ENCODE results near the gene ILF3. TPM values are rescaled to one million over a fixed set of nuclear protein-coding genes. Genes with fewer than 3 reads are reported as not detected.

The ILF3 gene
- polyA plus RNA-seq, 2 of the 4 experiments (the other 2 are of a cell fraction) = 142 to 197 TPM

DNA sequence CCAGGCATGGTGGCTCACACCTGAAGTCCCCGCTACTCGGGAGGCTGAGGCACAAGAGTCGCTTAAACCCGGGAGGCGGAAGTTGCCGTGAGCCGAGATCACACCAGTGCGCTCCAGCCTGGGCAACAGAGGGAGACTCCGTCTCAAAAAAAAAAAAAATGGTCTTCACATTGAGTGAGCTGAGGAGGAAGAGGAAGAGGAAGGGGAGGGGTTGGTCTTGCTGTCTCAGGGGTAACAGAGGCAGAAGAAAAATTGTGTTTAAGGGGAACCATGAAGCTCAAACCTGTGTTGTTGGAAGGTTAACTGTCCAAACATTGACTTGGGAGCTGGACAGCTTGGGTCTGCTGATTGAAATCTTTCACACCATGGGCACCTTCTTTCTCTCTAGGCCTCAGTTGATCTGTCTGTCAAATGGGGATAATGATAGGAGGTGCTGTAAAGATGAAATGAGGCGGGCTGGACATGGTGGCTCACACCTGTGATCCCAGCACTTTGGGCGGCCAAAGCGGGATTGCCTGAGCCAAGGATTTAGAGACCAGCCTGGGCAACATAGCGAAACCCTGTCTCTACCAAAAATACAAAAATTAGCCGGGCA lies 38.6 kb upstream of the ILF3 start:
- FAIRE-seq (no peak), ATAC-seq (no peak), DNase-seq (ENCODE audit: low read depth in 1 of 2, low spot score in 1 of 2) (no peak)
- CTCF ChIA-PET = no interaction called here
- no peak for TF ChIP-seq BHLHE40 (IDR thresholded peaks at IDR 0.05; ENCODE audit: low read depth, low read length)
- no peak for TF ChIP-seq POLR2AphosphoS2 (conservative IDR thresholded peaks at IDR 0.05; ENCODE audit: low read length)
- TF ChIP-seq MAZ (IDR thresholded peaks at IDR 0.05; ENCODE audit: borderline replicate concordance, low read depth, low read length) = no peak
- TF ChIP-seq PHF8 (IDR thresholded peaks at IDR 0.05; ENCODE audit: borderline replicate concordance, low read depth) = no peak
- TF ChIP-seq RARB (CRISPR knock-in tag; IDR thresholded peaks at IDR 0.05) = no peak
- TF ChIP-seq GATA3 (IDR thresholded peaks at IDR 0.05; ENCODE audit: borderline replicate concordance) = no peak
- no peak for TF ChIP-seq EHMT2 (IDR thresholded peaks at IDR 0.05; ENCODE audit: low read depth)
- no peak for TF ChIP-seq MAFK (IDR thresholded peaks at IDR 0.05; ENCODE audit: partially characterized antibody)
- no peak for TF ChIP-seq SMC3 (IDR thresholded peaks at IDR 0.05)
- no peak for TF ChIP-seq FOSL2 (IDR thresholded peaks at IDR 0.05)
- no peak for TF ChIP-seq FOSL2 (CRISPR knock-in tag; IDR thresholded peaks at IDR 0.05)
- no peak for TF ChIP-seq HEYL (CRISPR knock-in tag; IDR thresholded peaks at IDR 0.05)
- no peak for TF ChIP-seq CHD2 (IDR thresholded peaks at IDR 0.05; ENCODE audit: low read length, partially characterized antibody)
- TF ChIP-seq ZFP36 (IDR thresholded peaks at IDR 0.05; ENCODE audit: borderline replicate concordance, partially characterized antibody) = no peak
- TF ChIP-seq HOXA7 (CRISPR knock-in tag; IDR thresholded peaks at IDR 0.05) = no peak
- TF ChIP-seq, protein P1, sequence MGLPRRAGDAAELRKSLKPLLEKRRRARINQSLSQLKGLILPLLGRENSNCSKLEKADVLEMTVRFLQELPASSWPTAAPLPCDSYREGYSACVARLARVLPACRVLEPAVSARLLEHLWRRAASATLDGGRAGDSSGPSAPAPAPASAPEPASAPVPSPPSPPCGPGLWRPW (IDR thresholded peaks at IDR 0.05) = no peak
- TF ChIP-seq CHD4 (IDR thresholded peaks at IDR 0.05; ENCODE audit: borderline replicate concordance) = no peak
- TF ChIP-seq HOXB13 (CRISPR knock-in tag; IDR thresholded peaks at IDR 0.05; ENCODE audit: low read depth) = no peak
- TF ChIP-seq TFCP2L1 (CRISPR knock-in tag; IDR thresholded peaks at IDR 0.05) = no peak
- no peak for TF ChIP-seq RFX5 (IDR thresholded peaks at IDR 0.05)
- no peak overlapping the region for H3K27ac ChIP-seq
- H3K4me3 ChIP-seq = no peak overlapping the region
- POLR2A ChIA-PET = no interaction called here
- H3K4me1 ChIP-seq = no peaks in the 10 kb centered on the region
- H3K9me3 ChIP-seq = no peaks in the 10 kb centered on the region
- 94% methylated on average over 14 of the region's 14 CpGs for WGBS (ENCODE audit: missing lambda C conversion rate)
- H3K4me2 ChIP-seq = no peak overlapping the region

DNA sequence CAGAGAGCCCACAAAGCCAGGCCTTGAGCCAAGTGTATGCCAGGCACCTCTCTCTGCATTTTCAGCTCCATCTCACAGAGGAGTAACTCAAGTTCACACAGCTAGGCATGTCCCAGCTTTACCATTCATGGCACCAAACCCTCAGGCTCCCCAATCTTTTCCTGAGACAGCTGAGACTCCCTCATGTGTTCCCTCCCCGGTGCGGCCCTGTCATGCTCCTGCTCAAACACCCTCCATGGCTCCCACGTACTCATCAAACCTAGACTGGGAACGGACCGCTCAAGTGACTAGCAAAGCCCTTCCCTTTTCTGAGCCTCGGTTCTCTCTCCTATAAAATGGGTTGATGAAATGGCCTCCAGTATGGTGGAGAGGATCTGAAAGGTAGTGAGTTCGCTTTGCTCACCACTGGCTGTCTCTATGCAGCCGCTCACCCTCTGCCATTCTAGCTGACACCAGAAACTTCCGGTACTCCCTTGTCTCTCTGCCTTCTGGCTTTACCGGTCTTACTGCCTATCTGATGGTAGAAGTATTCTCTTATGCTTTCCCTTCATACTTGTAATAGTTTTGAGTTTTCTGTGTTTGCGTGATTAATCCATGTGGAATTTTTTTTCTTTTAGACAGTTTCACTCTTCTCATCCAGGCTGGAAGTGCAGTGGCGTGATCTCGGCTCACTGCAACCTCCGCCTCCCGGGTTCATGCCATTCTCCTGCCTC lies 36.6 kb upstream of the ILF3 start:
- Histone ChIP-seq H3K9me3 (no peaks in the 10 kb centered on the region), H3K4me2 (no peak overlapping the region), H3K4me3 (no peak overlapping the region), H3K4me1 (no peaks in the 10 kb centered on the region), H3K27ac (no peak overlapping the region)
- TF ChIP-seq, protein P2, sequence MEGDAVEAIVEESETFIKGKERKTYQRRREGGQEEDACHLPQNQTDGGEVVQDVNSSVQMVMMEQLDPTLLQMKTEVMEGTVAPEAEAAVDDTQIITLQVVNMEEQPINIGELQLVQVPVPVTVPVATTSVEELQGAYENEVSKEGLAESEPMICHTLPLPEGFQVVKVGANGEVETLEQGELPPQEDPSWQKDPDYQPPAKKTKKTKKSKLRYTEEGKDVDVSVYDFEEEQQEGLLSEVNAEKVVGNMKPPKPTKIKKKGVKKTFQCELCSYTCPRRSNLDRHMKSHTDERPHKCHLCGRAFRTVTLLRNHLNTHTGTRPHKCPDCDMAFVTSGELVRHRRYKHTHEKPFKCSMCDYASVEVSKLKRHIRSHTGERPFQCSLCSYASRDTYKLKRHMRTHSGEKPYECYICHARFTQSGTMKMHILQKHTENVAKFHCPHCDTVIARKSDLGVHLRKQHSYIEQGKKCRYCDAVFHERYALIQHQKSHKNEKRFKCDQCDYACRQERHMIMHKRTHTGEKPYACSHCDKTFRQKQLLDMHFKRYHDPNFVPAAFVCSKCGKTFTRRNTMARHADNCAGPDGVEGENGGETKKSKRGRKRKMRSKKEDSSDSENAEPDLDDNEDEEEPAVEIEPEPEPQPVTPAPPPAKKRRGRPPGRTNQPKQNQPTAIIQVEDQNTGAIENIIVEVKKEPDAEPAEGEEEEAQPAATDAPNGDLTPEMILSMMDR (IDR thresholded peaks at IDR 0.05) = no peak
- TF ChIP-seq ZFP36 (IDR thresholded peaks at IDR 0.05; ENCODE audit: borderline replicate concordance, partially characterized antibody) (peak; percentile 23), KDM1A (IDR thresholded peaks at IDR 0.05; ENCODE audit: low read depth) (peak; percentile 20; the same call in 1 of the 2 replicates), JUNB (IDR thresholded peaks at IDR 0.05) (no peak), ZC3H11A (IDR thresholded peaks at IDR 0.05) (no peak)
- ChIA-PET POLR2A (no interaction called here), CTCF (interaction anchor here (1.2 to 1.8 kb wide), 2 partner anchors 28 to 36 kb away, joined by 3 to 11 read pairs; no protein-coding TSS in a partner anchor)
- ATAC-seq = no peak
- 85% methylated on average over 15 of the region's 15 CpGs for WGBS (ENCODE audit: missing lambda C conversion rate)
- DNase-seq (ENCODE audit: low read depth in 1 of 2, low spot score in 1 of 2) = no peak
- FAIRE-seq = no peak
